AG09309 (cell line): Measurements from ENCODE around the gene GLDC.
A peak's percentile ranks its signal among the peaks of the same experiment; 100 is the strongest.

Experiments
- DNase-seq: peaks from one replicate; pipeline ENCODE4 v3.0.0-alpha.2; 2010; ENCODE audit warnings: low read depth
- H3K4me3 ChIP-seq: 2 replicates; pipeline ENCODE4 v1.5.1; 2011; ENCODE audit warnings: mild to moderate bottlenecking, low read depth, low read length, moderate library complexity; ENCODE audit not compliant: control insufficient read depth
- CTCF ChIP-seq: IDR thresholded peaks from 2 replicates; pipeline ENCODE4 v1.5.1; 2011; ENCODE audit warnings: mild to moderate bottlenecking, low read depth, low read length, inconsistent platforms; ENCODE audit not compliant: insufficient read depth, control insufficient read depth; ENCODE audit errors: missing control alignments

Gene GLDC

GRCh38 chr9:6576987-6577386, 68.5 kb downstream of the GLDC start:
- no peak overlapping the region for H3K4me3 ChIP-seq
- TF ChIP-seq CTCF, result no peak
- DNase-seq, result no peak

- no peak for TF ChIP-seq CTCF
- H3K4me3 ChIP-seq, result no peak overlapping the region
- no peak for DNase-seq
Observed at GRCh38 chr9:6575324-6576034, 70.0 kb downstream of the GLDC start.

- DNase-seq, result peak; percentile 78
- no peak overlapping the region; the same call in 1 of the 2 replicates for H3K4me3 ChIP-seq
- no peak for TF ChIP-seq CTCF
Observed at GRCh38 chr9:6567140-6567591, 78.4 kb downstream of the GLDC start.

GRCh38 chr9:6566409-6567139, 79.0 kb downstream of the GLDC start:
- peak; percentile 83 for DNase-seq
- peak overlapping the region; percentile 34 for H3K4me3 ChIP-seq
- no peak for TF ChIP-seq CTCF

GRCh38 chr9:6565312-6565711, 80.2 kb downstream of the GLDC start:
- DNase-seq, result no peak
- TF ChIP-seq CTCF, result no peak
- H3K4me3 ChIP-seq, result no peak overlapping the region

- no peak for DNase-seq
- no peak for TF ChIP-seq CTCF
- no peak overlapping the region for H3K4me3 ChIP-seq
Observed at GRCh38 chr9:6564868-6565267, 80.7 kb downstream of the GLDC start.
